Psoas muscle (tissue), 8 donors: ENCODE data around the gene RNF13. TPM values are rescaled to one million over a fixed set of nuclear protein-coding genes. Genes with fewer than 3 reads are reported as not detected.

Source experiments
- ATAC-seq, 4 donors: fragments of 200-7000 bp; cut with Tn5 transposase; one replicate each; pipeline ENCODE4 v1.9.1; 2020; ENCODE audit warnings: moderate library complexity in 3 of 4, mild to moderate bottlenecking in 2 of 4
- DNase-seq, 2 donors: peaks; one replicate each; pipeline ENCODE4 v3.0.0-alpha.2; 2020
- H3K27ac ChIP-seq: fragments of 200-600 bp; one replicate; pipeline ENCODE4 v1.8.0; 2022
- H3K27me3 ChIP-seq, 3 donors: fragments of 200-600 bp in 1 of 3; one replicate each; pipeline versions ENCODE4 v1.6.1 to v1.8.0; 2013 to 2022; ENCODE audit warnings: low read length in 2 of 3, mild to moderate bottlenecking in 2 of 3, moderate library complexity in 1 of 3; ENCODE audit not compliant: insufficient read depth in 3 of 3
- H3K36me3 ChIP-seq, 2 donors: fragments of 200-600 bp in 1 of 2; one replicate each; pipeline versions ENCODE4 v1.6.1 to v1.8.0; 2013 to 2022; ENCODE audit warnings: low read depth in 1 of 2, mild to moderate bottlenecking in 1 of 2, moderate library complexity in 1 of 2; ENCODE audit not compliant: insufficient read depth in 1 of 2
- H3K4me1 ChIP-seq: fragments of 200-600 bp; one replicate; pipeline ENCODE4 v1.8.0; 2022
- H3K4me3 ChIP-seq: fragments of 200-600 bp; one replicate; pipeline ENCODE4 v1.8.0; 2022; ENCODE audit warnings: mild to moderate bottlenecking
- H3K9me3 ChIP-seq: fragments of 200-600 bp; one replicate; pipeline ENCODE4 v1.8.0; 2022
- CTCF ChIP-seq: fragments of 200-600 bp; IDR thresholded peaks from one replicate; pipeline ENCODE4 v1.8.0; 2022; ENCODE audit warnings: antibody characterized with exemption
- WGBS, 3 donors: extraction: QIAGEN DNeasy Blood & Tissue Kit; methylation state at CpG; one replicate each; pipeline versions ENCODE4 v1.1.6 to v1.1.7; 2013; 5-methylcytosine and 5-hydroxymethylcytosine counted together
- intact Hi-C, 2 donors: fragments of 100-400 bp; cut with DNase I; formaldehyde crosslinking; loops; one replicate each; pipeline versions ENCODE4 v1.11.0 to v1.14.2; 2022
- polyA plus RNA-seq, 3 donors: library from polyadenylated mRNA; stranded (reverse); fragments of 200-250 nt; gene quantifications; one replicate each; pipeline ENCODE4 v1.2.3, GENCODE V29; 2013
- total RNA-seq, 4 donors: library from RNA; stranded (reverse); fragmentation: NEBNext Ultra II Directional in 2 of 4; extraction: Animal tissue kit (Norgen Biotek cat#: 25700) in 2 of 4; gene quantifications; one replicate each; pipeline versions ENCODE4 v1.2.1 to v1.2.4, GENCODE V29; 2021 to 2023
- donor health status: healthy with polysubstance abuse.
- donor health status: DM: no; HTN: no; CAD: no; lungs with moderate emphysema.
- donor health status: Bipolar disorder and iron deficiency.
- donor health status: healthy.
- donor health status: DM: yes; HTN: yes; CAD: no.
- donor health status: DM: no; HTN: no; CAD: no.
- donor health status: DM: no; HTN: no; CAD: no.
- donor health status: DM: yes; HTN: yes; CAD: no.

RNF13 gene
- total and polyA plus RNA-seq, 7 donors = 21.7 to 51.0 (median 41.6) TPM

GRCh38 chr3:149958171-149958796 lies 145.3 kb downstream of the RNF13 start:
- intact Hi-C loops = loop anchor here in 1 of 2 donors (5.0 kb wide), 1 partner anchor 81 kb away; no protein-coding TSS in a partner anchor
- Histone ChIP-seq H3K9me3 (no peaks in the 10 kb centered on the region), H3K4me1 (peaks cover 25% of the 10 kb centered on the region), H3K27me3 (no peaks in the 10 kb centered on the region), H3K27ac (peak overlapping the region; percentile 39), H3K36me3 (peaks cover 0 to 24% of the 10 kb centered on the region in 2 donors), H3K4me3 (no peak overlapping the region)
- peak in 2 of 4 donors; percentile 26 to 27 for ATAC-seq
- WGBS, 3 donors = 87 to 92% (median 89%) methylated on average over 3 of the region's 3 CpGs
- DNase-seq = no peak
- TF ChIP-seq CTCF = no peak

- Histone ChIP-seq H3K4me1 (peaks cover 29% of the 10 kb centered on the region), H3K27me3 (no peaks in the 10 kb centered on the region), H3K27ac (peak overlapping the region; percentile 5), H3K4me3 (no peak overlapping the region), H3K9me3 (no peaks in the 10 kb centered on the region), H3K36me3 (peaks cover 0 to 30% of the 10 kb centered on the region in 2 donors)
- ATAC-seq (no peak), DNase-seq (no peak)
- intact Hi-C loops = loop anchor here in 1 of 2 donors (5.0 kb wide), 1 partner anchor 82 kb away; no protein-coding TSS in a partner anchor
- no peak for TF ChIP-seq CTCF
These were observed 146.4 kb downstream of the RNF13 start for GRCh38 chr3:149959443-149959842.

- no peak for TF ChIP-seq CTCF
- DNase-seq = no peak
- H3K27me3 ChIP-seq = no peaks in the 10 kb centered on the region
- H3K9me3 ChIP-seq = no peaks in the 10 kb centered on the region
- H3K4me3 ChIP-seq = peak overlapping the region; percentile 90
- 71 to 82% (median 80%) methylated on average over 2 of the region's 2 CpGs for WGBS, 3 donors
- intact Hi-C loops = loop anchor here in 1 of 2 donors (10.0 kb wide), 1 partner anchor 531 kb away; no protein-coding TSS in a partner anchor
- ATAC-seq = no peak
- peak overlapping the region; percentile 18 for H3K27ac ChIP-seq
- peaks cover 46% of the 10 kb centered on the region for H3K4me1 ChIP-seq
- H3K36me3 ChIP-seq = peaks cover 8 to 60% of the 10 kb centered on the region in 2 donors
These were observed 150.5 kb downstream of the RNF13 start for GRCh38 chr3:149963485-149963884.

GRCh38 chr3:149964291-149964690 lies 151.3 kb downstream of the RNF13 start:
- no peak for ATAC-seq
- Histone ChIP-seq H3K27me3 (no peaks in the 10 kb centered on the region), H3K27ac (peak overlapping the region; percentile 18), H3K9me3 (no peaks in the 10 kb centered on the region), H3K36me3 (peaks cover 8 to 57% of the 10 kb centered on the region in 2 donors), H3K4me1 (peaks cover 46% of the 10 kb centered on the region), H3K4me3 (peak overlapping the region; percentile 90)
- DNase-seq = no peak
- intact Hi-C loops = loop anchor here in 1 of 2 donors (10.0 kb wide), 1 partner anchor 531 kb away; no protein-coding TSS in a partner anchor
- TF ChIP-seq CTCF = no peak
